Smooth muscle cell (in vitro differentiated cells): ENCODE measurements around the gene CCT2. TPM values are rescaled to one million over a fixed set of nuclear protein-coding genes. Genes with fewer than 3 reads are reported as not detected.

ENCODE experiments used
- DNase-seq: peaks from one replicate; lab custom pipeline; 2025; ENCODE audit not compliant: unreplicated experiment; lab: John Stamatoyannopoulos, UW
- H2AFZ ChIP-seq: fragments of 200-600 bp; sonication (generic); 2 replicates; pipeline ENCODE4 v1.6.0; 2016; ENCODE audit warnings: antibody characterized with exemption, low read depth, mild to moderate bottlenecking
- H3F3A ChIP-seq: fragments of 200-600 bp; sonication (generic); 2 replicates; pipeline ENCODE4 v1.6.0; 2017; ENCODE audit warnings: antibody characterized with exemption, low read depth
- H3K27ac ChIP-seq: fragments of 200-600 bp; sonication (generic); 2 replicates; pipeline ENCODE4 v1.5.1; 2016; ENCODE audit warnings: low read depth, mild to moderate bottlenecking
- H3K27me3 ChIP-seq: fragments of 200-600 bp; sonication (generic); 2 replicates; pipeline ENCODE4 v1.6.1; 2016; ENCODE audit warnings: low read depth, mild to moderate bottlenecking
- H3K36me3 ChIP-seq: fragments of 200-600 bp; sonication (generic); 2 replicates; pipeline ENCODE4 v1.5.1; 2016; ENCODE audit warnings: low read depth
- H3K4me1 ChIP-seq: fragments of 200-600 bp; sonication (generic); 2 replicates; pipeline ENCODE4 v1.5.1; 2016; ENCODE audit warnings: low read depth
- H3K4me2 ChIP-seq: fragments of 200-600 bp; sonication (generic); 2 replicates; pipeline ENCODE4 v1.6.0; 2016; ENCODE audit warnings: mild to moderate bottlenecking
- H3K4me3 ChIP-seq: fragments of 200-600 bp; sonication (generic); 2 replicates; pipeline ENCODE4 v1.5.1; 2016; ENCODE audit warnings: mild to moderate bottlenecking
- H3K79me2 ChIP-seq: fragments of 200-600 bp; sonication (generic); 2 replicates; pipeline ENCODE4 v1.6.0; 2016; ENCODE audit warnings: low read depth, mild to moderate bottlenecking
- H3K9ac ChIP-seq: fragments of 200-600 bp; sonication (generic); 2 replicates; pipeline ENCODE4 v1.6.0; 2016; ENCODE audit warnings: low read depth
- H3K9me3 ChIP-seq: fragments of 200-600 bp; sonication (generic); replicated peaks from 2 replicates; pipeline ENCODE4 v1.5.1; 2016; ENCODE audit warnings: low read depth
- H4K20me1 ChIP-seq: fragments of 200-600 bp; sonication (generic); 2 replicates; pipeline ENCODE4 v1.6.0; 2016; ENCODE audit warnings: low read depth
- WGBS: methylation state at CpG from one replicate; pipeline ENCODE4 v1.1.7; 2016; ENCODE audit warnings: low lambda C conversion rate; 5-methylcytosine and 5-hydroxymethylcytosine counted together
- polyA plus RNA-seq: library from polyadenylated mRNA; unstranded; fragments of >200 nt; fragmentation: Nextera tagmentation; extraction: Ambion mirVana; gene quantifications from 2 replicates; pipeline ENCODE4 v1.2.1, GENCODE V29; 2016
- total RNA-seq: library from RNA; depleted of rRNA; stranded (reverse); fragments of >200 nt; gene quantifications from 2 replicates; pipeline ENCODE4 v1.2.3, GENCODE V29; 2014
- TF ChIP-seq, protein P1 (sequence below): fragments of 200-600 bp; sonication (generic); IDR thresholded peaks from 2 replicates; pipeline ENCODE4 v1.5.1; 2017; ENCODE audit warnings: borderline replicate concordance, mild to moderate bottlenecking, antibody characterized with exemption; ENCODE audit not compliant: insufficient read depth, poor library complexity, severe bottlenecking

Gene CCT2
- total and polyA plus RNA-seq, 2 experiments from 2014 or later, result 151 to 236 TPM

GRCh38 chr12:69556383-69556782 is 28.9 kb upstream of the CCT2 start:
- no peak for DNase-seq
- Histone ChIP-seq H3K9ac (no peak overlapping the region), H3K27ac (peak overlapping the region; percentile 91), H4K20me1 (no peaks in the 10 kb centered on the region), H3K27me3 (no peaks in the 10 kb centered on the region), H3K4me1 (peaks cover 5% of the 10 kb centered on the region), H3F3A (peaks cover 14% of the 10 kb centered on the region), H3K36me3 (no peaks in the 10 kb centered on the region), H2AFZ (no peak overlapping the region), H3K4me3 (no peak overlapping the region), H3K9me3 (no peaks in the 10 kb centered on the region), H3K4me2 (no peak overlapping the region), H3K79me2 (peaks cover 67% of the 10 kb centered on the region)
- 88% methylated on average over 9 of the region's 9 CpGs for WGBS
- TF ChIP-seq, protein P1, sequence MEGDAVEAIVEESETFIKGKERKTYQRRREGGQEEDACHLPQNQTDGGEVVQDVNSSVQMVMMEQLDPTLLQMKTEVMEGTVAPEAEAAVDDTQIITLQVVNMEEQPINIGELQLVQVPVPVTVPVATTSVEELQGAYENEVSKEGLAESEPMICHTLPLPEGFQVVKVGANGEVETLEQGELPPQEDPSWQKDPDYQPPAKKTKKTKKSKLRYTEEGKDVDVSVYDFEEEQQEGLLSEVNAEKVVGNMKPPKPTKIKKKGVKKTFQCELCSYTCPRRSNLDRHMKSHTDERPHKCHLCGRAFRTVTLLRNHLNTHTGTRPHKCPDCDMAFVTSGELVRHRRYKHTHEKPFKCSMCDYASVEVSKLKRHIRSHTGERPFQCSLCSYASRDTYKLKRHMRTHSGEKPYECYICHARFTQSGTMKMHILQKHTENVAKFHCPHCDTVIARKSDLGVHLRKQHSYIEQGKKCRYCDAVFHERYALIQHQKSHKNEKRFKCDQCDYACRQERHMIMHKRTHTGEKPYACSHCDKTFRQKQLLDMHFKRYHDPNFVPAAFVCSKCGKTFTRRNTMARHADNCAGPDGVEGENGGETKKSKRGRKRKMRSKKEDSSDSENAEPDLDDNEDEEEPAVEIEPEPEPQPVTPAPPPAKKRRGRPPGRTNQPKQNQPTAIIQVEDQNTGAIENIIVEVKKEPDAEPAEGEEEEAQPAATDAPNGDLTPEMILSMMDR, result no peak

DNA sequence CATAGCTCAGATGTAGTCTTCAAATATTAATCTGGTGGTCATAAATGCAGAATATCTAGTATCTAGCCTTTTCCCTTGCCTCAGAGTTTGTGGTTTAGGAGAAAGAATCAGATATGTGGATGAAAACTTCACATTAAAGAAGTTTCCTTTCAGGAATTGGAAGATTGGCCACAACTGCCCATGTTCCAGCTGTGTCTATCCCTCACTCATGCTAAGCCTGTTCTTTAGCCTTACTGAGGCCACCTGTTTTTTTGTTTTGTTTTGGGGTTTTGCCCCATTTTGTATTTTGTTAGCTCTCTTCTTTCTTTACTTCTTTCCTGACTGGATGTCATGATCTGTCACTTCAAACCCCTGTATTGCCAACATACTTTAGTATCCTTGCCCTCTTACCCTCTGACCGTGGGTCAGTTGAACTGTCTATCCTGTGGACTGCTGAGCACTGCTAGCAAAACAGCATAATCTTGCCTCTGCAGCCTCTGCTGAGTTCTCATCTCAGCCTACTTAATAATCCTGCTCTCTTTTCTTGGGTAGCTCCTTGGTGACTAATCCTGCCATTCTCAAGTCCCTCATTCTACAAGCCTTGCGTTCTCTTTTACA is 22.0 kb upstream of the CCT2 start:
- WGBS, result 92% methylated on average over 2 of the region's 2 CpGs
- H3K4me2 ChIP-seq, result no peak overlapping the region
- H3K4me3 ChIP-seq, result no peak overlapping the region
- no peaks in the 10 kb centered on the region for H3K27me3 ChIP-seq
- no peak for DNase-seq
- H3K36me3 ChIP-seq, result peaks cover 12% of the 10 kb centered on the region
- H3F3A ChIP-seq, result peaks cover 3% of the 10 kb centered on the region
- no peaks in the 10 kb centered on the region for H4K20me1 ChIP-seq
- TF ChIP-seq, protein P1, result no peak
- peaks cover 88% of the 10 kb centered on the region for H3K79me2 ChIP-seq
- no peak overlapping the region for H3K9ac ChIP-seq
- H2AFZ ChIP-seq, result no peak overlapping the region
- no peaks in the 10 kb centered on the region for H3K4me1 ChIP-seq
- H3K9me3 ChIP-seq, result no peaks in the 10 kb centered on the region
- H3K27ac ChIP-seq, result no peak overlapping the region

- Histone ChIP-seq H3K4me2 (no peak overlapping the region), H2AFZ (no peak overlapping the region), H3K27ac (peak overlapping the region; percentile 7), H3K27me3 (no peaks in the 10 kb centered on the region), H3K36me3 (peaks cover 13% of the 10 kb centered on the region), H3K79me2 (peaks cover 63% of the 10 kb centered on the region), H3K9me3 (no peaks in the 10 kb centered on the region), H3K9ac (no peak overlapping the region), H3K4me1 (peaks cover 5% of the 10 kb centered on the region), H3F3A (peaks cover 7% of the 10 kb centered on the region), H4K20me1 (no peaks in the 10 kb centered on the region), H3K4me3 (no peak overlapping the region)
- WGBS, result 86% methylated on average over 3 of the region's 3 CpGs
- TF ChIP-seq, protein P1, result no peak
- no peak for DNase-seq
Observed at GRCh38 chr12:69566603-69567002, 18.7 kb upstream of the CCT2 start.

GRCh38 chr12:69569236-69569635 is 16.0 kb upstream of the CCT2 start:
- Histone ChIP-seq H3K4me2 (no peak overlapping the region), H3K27ac (peak overlapping the region; percentile 92), H3K4me3 (no peak overlapping the region), H3K9me3 (no peaks in the 10 kb centered on the region), H3F3A (peaks cover 7% of the 10 kb centered on the region), H3K27me3 (no peaks in the 10 kb centered on the region), H3K4me1 (peaks cover 5% of the 10 kb centered on the region), H2AFZ (no peak overlapping the region), H4K20me1 (no peaks in the 10 kb centered on the region), H3K79me2 (peaks cover 42% of the 10 kb centered on the region), H3K9ac (peak overlapping the region; percentile 31), H3K36me3 (peaks cover 16% of the 10 kb centered on the region)
- DNase-seq, result no peak
- TF ChIP-seq, protein P1, result no peak
- WGBS, result 67% methylated on average over 4 of the region's 4 CpGs
